Measurements from ENCODE around the gene HEATR5B.

DNA sequence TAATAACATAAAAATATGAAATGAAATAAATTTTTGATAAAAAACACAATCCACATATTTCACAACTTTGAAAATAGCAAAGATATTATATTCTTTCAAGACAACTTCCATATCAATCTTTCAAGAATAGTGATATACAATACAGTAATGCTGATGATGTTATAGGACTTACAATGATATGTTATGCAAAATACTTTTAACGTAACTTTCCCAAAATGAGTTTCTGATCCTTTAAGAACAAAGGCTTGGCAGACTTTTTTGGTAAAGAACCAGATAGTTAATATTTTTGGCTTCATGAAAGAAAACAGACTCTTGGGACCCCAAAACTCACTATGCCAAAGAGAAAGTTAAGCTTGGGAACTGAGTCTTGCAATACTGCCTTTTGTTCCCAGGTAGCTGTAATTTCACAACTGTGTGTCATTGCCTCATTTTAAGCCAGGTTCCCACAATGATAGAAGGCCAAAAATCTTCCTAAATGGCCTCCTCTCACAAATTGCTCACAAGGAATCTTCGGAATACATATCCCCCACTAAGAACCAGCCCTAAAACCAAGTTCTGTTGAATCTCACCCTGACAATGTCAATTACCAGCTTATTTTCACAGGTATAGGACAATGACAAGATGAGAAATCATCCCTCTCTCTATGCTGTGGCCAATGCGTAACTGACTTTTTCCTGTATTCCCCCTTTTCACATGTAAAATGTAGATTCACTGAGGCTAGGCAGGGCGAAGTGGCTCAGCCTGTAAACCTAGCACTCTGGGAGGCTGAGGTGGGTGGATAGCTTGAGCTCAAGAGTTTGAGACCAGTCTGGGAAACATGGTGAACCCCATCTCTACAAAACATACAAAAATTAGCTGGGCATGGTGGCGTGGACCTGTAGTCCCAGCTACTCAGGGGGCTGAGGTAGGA lies 63.0 kb downstream of the HEATR5B start:
- TF ChIP-seq POLR2A (IDR thresholded peaks at IDR 0.05; ENCODE audit: low read depth, low read length) (no peak), POLR2AphosphoS5 (IDR thresholded peaks at IDR 0.05; ENCODE audit: low read depth, low read length) (no peak)
